C4-2B (cell line): ENCODE results near the gene NRP1.

Experiments used
- ZFX ChIP-seq: fragments of 450-650 bp; IDR thresholded peaks from 2 replicates; pipeline ENCODE4 v1.6.1; 2017
- TF ChIP-seq, protein P1 (sequence below): fragments of 450-650 bp; conservative IDR thresholded peaks from 2 replicates; pipeline ENCODE4 v1.5.1; 2017; ENCODE audit warnings: mild to moderate bottlenecking

DNA sequence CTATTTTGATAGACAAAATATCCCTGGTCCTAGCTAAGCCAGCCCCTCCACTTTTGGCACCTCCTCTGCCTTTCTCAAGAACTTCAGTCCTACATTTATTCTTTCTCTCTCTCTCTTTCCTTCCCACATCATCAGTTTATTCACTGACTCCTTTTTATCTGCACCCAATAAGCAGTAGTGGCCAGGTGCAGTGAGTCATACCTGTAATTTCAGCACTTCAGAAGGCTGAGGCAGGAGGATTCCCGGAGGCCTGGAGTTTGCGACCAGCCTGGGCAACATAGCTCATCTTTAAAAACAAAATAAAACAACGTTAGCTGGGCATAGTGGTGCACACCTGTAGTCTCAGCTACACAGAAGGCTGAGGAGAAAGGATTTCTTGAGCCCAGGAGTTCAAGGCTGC lies 19.4 kb upstream of the NRP1 start:
- TF ChIP-seq, protein P1, sequence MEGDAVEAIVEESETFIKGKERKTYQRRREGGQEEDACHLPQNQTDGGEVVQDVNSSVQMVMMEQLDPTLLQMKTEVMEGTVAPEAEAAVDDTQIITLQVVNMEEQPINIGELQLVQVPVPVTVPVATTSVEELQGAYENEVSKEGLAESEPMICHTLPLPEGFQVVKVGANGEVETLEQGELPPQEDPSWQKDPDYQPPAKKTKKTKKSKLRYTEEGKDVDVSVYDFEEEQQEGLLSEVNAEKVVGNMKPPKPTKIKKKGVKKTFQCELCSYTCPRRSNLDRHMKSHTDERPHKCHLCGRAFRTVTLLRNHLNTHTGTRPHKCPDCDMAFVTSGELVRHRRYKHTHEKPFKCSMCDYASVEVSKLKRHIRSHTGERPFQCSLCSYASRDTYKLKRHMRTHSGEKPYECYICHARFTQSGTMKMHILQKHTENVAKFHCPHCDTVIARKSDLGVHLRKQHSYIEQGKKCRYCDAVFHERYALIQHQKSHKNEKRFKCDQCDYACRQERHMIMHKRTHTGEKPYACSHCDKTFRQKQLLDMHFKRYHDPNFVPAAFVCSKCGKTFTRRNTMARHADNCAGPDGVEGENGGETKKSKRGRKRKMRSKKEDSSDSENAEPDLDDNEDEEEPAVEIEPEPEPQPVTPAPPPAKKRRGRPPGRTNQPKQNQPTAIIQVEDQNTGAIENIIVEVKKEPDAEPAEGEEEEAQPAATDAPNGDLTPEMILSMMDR, result no peak
- TF ChIP-seq ZFX, result no peak
